Inflammatory macrophage treated with lipopolysaccharide for 1 hour (primary cell): ENCODE data around the gene OXCT1.
"Not testable (repeated sequence)": the region's sequence is repeated elsewhere in the genome, so short reads cannot be mapped to it uniquely, and the experiment has no call there.

Experiments used
- DNase-seq, 2 donors: peaks; one replicate each; pipeline ENCODE4 v3.0.0-alpha.2; 2020 to 2022

OXCT1 gene

GRCh38 chr5:41770799-41771198 lies 99.4 kb downstream of the OXCT1 start:
- DNase-seq = no peak

GRCh38 chr5:41768692-41769091 lies 101.5 kb downstream of the OXCT1 start:
- no peak for DNase-seq

- DNase-seq = no peak
Measured at GRCh38 chr5:41764650-41765049, 105.6 kb downstream of the OXCT1 start.

GRCh38 chr5:41763574-41763973 lies 106.7 kb downstream of the OXCT1 start:
- no peak for DNase-seq

GRCh38 chr5:41763081-41763480 lies 107.1 kb downstream of the OXCT1 start:
- DNase-seq = no peak

- DNase-seq = no peak
Measured at GRCh38 chr5:41762426-41762825, 107.8 kb downstream of the OXCT1 start.

- DNase-seq = no peak
Measured at GRCh38 chr5:41761663-41762062, 108.6 kb downstream of the OXCT1 start.

GRCh38 chr5:41755705-41756104 lies 114.5 kb downstream of the OXCT1 start:
- no peak for DNase-seq

- DNase-seq = peak; percentile 3 to 4
Measured at GRCh38 chr5:41754857-41755256, 115.4 kb downstream of the OXCT1 start.

- no peak for DNase-seq
Measured at GRCh38 chr5:41751867-41752266, 118.4 kb downstream of the OXCT1 start.

- DNase-seq = no peak
Measured at GRCh38 chr5:41748631-41749030, 121.6 kb downstream of the OXCT1 start.

- no peak for DNase-seq
Measured at GRCh38 chr5:41747708-41748107, 122.5 kb downstream of the OXCT1 start.

GRCh38 chr5:41747301-41747700 lies 122.9 kb downstream of the OXCT1 start:
- no peak for DNase-seq

- DNase-seq = not testable (repeated sequence)
Measured at GRCh38 chr5:41742608-41743007, 127.6 kb downstream of the OXCT1 start.

GRCh38 chr5:41738710-41739354 lies 131.4 kb downstream of the OXCT1 start:
- DNase-seq = no peak

GRCh38 chr5:41736641-41737040 lies 133.6 kb downstream of the OXCT1 start:
- DNase-seq = no peak

GRCh38 chr5:41735213-41735612 lies 135.0 kb downstream of the OXCT1 start:
- no peak for DNase-seq

GRCh38 chr5:41729381-41729780 lies 140.8 kb downstream of the OXCT1 start:
- DNase-seq = not testable (repeated sequence)

GRCh38 chr5:41728281-41728680 lies 141.9 kb downstream of the OXCT1 start:
- no peak for DNase-seq

- no peak for DNase-seq
Measured at GRCh38 chr5:41722359-41722950, 147.8 kb downstream of the OXCT1 start.

GRCh38 chr5:41721516-41721915 lies 148.7 kb downstream of the OXCT1 start:
- DNase-seq = no peak

- no peak for DNase-seq
Measured at GRCh38 chr5:41716382-41716781, 153.8 kb downstream of the OXCT1 start.

- DNase-seq = not testable (repeated sequence)
Measured at GRCh38 chr5:41714446-41714845, 155.8 kb downstream of the OXCT1 start.

GRCh38 chr5:41708604-41708940 lies 161.7 kb downstream of the OXCT1 start:
- DNase-seq = no peak
